ENCODE results near the gene HIP1. TPM values are rescaled to one million over a fixed set of nuclear protein-coding genes. Genes with fewer than 3 reads are reported as not detected.
"Not testable (repeated sequence)": the region's sequence is repeated elsewhere in the genome, so short reads cannot be mapped to it uniquely, and the experiment has no call there.

The HIP1 gene
- total RNA-seq, 4 donors from 2014 or later = 15.8 to 33.2 (median 22.8) TPM

DNA sequence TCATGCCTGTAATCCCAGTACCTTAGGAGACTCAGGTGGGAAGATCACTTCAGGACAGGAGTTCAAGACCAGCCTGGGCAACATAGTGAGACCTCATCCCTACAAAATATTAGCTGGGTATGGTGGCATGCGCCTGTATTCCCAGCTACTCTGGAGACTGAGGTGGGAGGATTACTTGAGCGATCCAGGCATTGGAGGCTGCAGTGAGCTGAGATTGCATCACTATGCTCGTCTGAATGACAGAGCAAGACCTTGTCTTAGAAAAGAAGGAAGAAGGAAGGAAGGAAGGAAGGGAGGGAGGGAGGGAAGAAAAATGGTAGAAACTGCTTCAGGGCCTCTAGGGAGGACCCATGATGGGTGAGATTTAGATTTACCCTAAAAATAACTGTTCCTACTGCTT lies 134.3 kb downstream of the HIP1 start:
- TF ChIP-seq, protein P1, sequence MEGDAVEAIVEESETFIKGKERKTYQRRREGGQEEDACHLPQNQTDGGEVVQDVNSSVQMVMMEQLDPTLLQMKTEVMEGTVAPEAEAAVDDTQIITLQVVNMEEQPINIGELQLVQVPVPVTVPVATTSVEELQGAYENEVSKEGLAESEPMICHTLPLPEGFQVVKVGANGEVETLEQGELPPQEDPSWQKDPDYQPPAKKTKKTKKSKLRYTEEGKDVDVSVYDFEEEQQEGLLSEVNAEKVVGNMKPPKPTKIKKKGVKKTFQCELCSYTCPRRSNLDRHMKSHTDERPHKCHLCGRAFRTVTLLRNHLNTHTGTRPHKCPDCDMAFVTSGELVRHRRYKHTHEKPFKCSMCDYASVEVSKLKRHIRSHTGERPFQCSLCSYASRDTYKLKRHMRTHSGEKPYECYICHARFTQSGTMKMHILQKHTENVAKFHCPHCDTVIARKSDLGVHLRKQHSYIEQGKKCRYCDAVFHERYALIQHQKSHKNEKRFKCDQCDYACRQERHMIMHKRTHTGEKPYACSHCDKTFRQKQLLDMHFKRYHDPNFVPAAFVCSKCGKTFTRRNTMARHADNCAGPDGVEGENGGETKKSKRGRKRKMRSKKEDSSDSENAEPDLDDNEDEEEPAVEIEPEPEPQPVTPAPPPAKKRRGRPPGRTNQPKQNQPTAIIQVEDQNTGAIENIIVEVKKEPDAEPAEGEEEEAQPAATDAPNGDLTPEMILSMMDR (IDR thresholded peaks at IDR 0.05) = no peak
- TF ChIP-seq POLR2AphosphoS5 (IDR thresholded peaks at IDR 0.05) = no peak
- no peak for TF ChIP-seq EP300 (IDR thresholded peaks at IDR 0.05)
- no peak for TF ChIP-seq POLR2A (IDR thresholded peaks at IDR 0.05; ENCODE audit: low read depth)
- 88% methylated on average over 3 of the region's 3 CpGs for WGBS
- Histone ChIP-seq H3K27ac (replicated peaks in 1 of 4) (no peak overlapping the region), H3K9me3 (no peaks in the 10 kb centered on the region), H3K4me3 (no peak overlapping the region), H3K36me3 (no peaks in the 10 kb centered on the region), H3K27me3 (no peaks in the 10 kb centered on the region), H3K4me1 (peaks cover 0 to 6% (median 3%) of the 10 kb centered on the region in 4 donors)
- no peak for DNase-seq (ENCODE audit: extremely low spot score)
- intact Hi-C loops (cut with DNase I) = no loop called here

DNA sequence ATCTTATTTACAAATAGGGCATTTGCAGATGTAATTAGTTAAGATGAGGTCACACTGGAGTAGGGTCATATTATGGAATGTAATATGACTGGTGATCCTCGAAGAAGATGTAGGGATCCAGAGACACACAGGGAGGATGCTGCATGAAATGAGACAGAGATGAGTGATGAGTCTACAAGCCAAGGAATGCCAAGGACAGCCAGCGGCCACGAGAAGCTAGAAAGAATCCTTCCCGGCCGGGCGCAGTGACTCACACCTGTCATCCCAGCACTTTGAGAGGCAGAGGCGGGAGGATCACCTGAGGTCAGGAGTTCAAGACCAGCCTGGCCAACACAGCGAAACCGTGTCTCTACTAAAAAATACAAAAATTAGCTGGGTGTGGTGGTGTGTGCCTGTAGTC lies 135.9 kb downstream of the HIP1 start:
- intact Hi-C loops (cut with DNase I); DNase-seq (ENCODE audit: extremely low spot score); H3K27ac ChIP-seq (replicated peaks in 1 of 4); H3K36me3 ChIP-seq; H3K4me3 ChIP-seq; H3K9me3 ChIP-seq; H3K27me3 ChIP-seq: not testable (repeated sequence)
- WGBS = 87% methylated on average over 9 of the region's 9 CpGs
- H3K4me1 ChIP-seq = peaks cover 9 to 19% (median 18%) of the 10 kb centered on the region in 4 donors

DNA sequence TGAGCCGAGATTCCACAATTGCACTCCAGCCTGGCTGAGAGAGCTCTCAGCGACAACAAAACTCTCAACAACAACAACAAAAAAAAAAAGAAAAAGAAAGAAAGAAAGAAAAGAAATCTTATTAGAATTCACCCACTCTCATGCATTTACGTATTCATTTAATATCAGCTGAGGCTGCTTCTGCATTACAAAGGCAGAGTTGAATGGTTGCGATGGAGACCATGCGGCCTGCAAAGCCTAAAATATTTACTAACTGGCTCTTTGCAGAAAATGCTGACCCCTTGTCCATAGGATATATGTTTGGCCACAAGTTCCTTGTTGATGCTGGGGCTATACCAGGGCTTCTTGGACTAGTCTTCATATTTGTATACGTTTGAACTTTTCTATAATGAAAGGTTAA lies 137.2 kb downstream of the HIP1 start:
- H3K4me1 ChIP-seq = peaks cover 9 to 30% (median 26%) of the 10 kb centered on the region in 4 donors
- H3K4me3 ChIP-seq = no peak overlapping the region
- H3K27ac ChIP-seq (replicated peaks in 1 of 4) = no peak overlapping the region
- DNase-seq (ENCODE audit: extremely low spot score) = no peak
- no peaks in the 10 kb centered on the region for H3K27me3 ChIP-seq
- no peaks in the 10 kb centered on the region for H3K9me3 ChIP-seq
- intact Hi-C loops (cut with DNase I) = no loop called here
- WGBS = 93% methylated on average over 6 of the region's 6 CpGs
- no peak for TF ChIP-seq POLR2A (IDR thresholded peaks at IDR 0.05; ENCODE audit: low read depth)
- TF ChIP-seq EP300 (IDR thresholded peaks at IDR 0.05) = no peak
- TF ChIP-seq, protein P1 (IDR thresholded peaks at IDR 0.05) = no peak
- TF ChIP-seq POLR2AphosphoS5 (IDR thresholded peaks at IDR 0.05) = no peak
- peaks cover 0 to 19% (median 15%) of the 10 kb centered on the region in 4 donors for H3K36me3 ChIP-seq

DNA sequence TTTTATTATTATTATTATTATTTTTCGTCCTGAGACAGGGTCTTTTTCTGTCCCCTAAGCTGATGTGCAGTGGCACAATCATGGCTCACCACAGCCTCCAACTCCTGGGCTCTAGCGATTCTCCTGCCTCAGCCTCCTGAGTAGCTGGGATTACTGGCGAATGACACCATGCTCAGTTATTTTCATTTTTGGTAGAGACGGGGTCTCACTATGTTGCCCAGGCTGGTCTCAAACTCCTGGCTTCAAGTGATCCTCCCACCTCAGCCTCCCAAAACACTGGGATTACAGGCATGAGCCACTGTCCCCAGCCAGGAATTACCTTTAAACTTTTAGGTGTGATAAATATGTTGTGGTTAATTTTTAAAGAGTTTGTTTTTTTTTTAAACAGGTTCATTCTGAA lies 138.0 kb downstream of the HIP1 start:
- 98% methylated on average over 4 of the region's 4 CpGs for WGBS
- H3K27me3 ChIP-seq; H3K27ac ChIP-seq (replicated peaks in 1 of 4); DNase-seq (ENCODE audit: extremely low spot score); H3K9me3 ChIP-seq; intact Hi-C loops (cut with DNase I); H3K4me3 ChIP-seq: not testable (repeated sequence)
- peaks cover 9 to 31% (median 27%) of the 10 kb centered on the region in 4 donors for H3K4me1 ChIP-seq
- H3K36me3 ChIP-seq = peaks cover 0 to 27% (median 17%) of the 10 kb centered on the region in 4 donors

DNA sequence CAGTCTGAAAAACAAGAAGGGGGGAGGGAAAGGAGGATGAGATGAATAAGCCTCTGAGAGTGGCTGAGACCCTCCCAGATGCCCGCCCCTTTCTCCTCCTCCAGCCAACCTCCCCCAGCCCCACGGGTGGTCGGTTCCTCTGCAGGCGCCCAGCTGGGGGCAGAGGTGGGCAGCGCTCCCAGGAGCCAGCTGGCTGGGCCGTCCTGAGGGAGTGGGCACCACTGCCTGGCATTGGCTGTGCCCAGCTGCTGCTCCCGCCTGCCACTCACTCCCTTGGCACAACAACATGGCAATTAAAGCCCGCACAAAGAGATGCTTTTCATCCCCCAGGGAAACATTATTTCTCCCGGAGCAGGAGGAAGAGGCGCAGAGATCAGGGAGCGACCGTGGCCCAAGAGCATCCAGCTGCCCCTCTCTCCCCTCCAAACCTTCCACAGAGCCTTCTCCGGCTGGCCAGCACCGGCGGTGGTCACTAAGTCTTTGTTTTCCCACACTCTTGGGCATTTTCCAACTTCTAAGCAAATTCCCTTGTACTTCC lies 139.4 kb downstream of the HIP1 start:
- Histone ChIP-seq H3K27me3 (no peaks in the 10 kb centered on the region), H3K27ac (replicated peaks in 1 of 4) (peak overlapping the region; percentile 35 to 68 (median 54)), H3K4me1 (peaks cover 9 to 31% (median 27%) of the 10 kb centered on the region in 4 donors), H3K36me3 (peaks cover 0 to 35% (median 21%) of the 10 kb centered on the region in 4 donors), H3K9me3 (no peaks in the 10 kb centered on the region), H3K4me3 (no peak overlapping the region)
- intact Hi-C loops (cut with DNase I) = no loop called here
- 61% methylated on average over 8 of the region's 15 CpGs for WGBS
- TF ChIP-seq, protein P1 (IDR thresholded peaks at IDR 0.05) = no peak
- no peak for DNase-seq (ENCODE audit: extremely low spot score)

Measured in esophagus muscularis mucosa (tissue), 4 donors.